ENCODE results near the gene CFAP221.

The CFAP221 gene

GRCh38 chr2:119691189-119691588 lies 146.9 kb downstream of the CFAP221 start:
- no peak for DNase-seq (ENCODE audit: low read depth)
- TF ChIP-seq CTCF (conservative IDR thresholded peaks at IDR 0.05; ENCODE audit: low read depth, low read length), result no peak
- no peak overlapping the region for H3K4me3 ChIP-seq (ENCODE audit: low read length)

- no peak overlapping the region for H3K4me3 ChIP-seq (ENCODE audit: low read length)
- TF ChIP-seq CTCF (conservative IDR thresholded peaks at IDR 0.05; ENCODE audit: low read depth, low read length), result no peak
- no peak for DNase-seq (ENCODE audit: low read depth)
Observed at GRCh38 chr2:119691651-119692245, 147.5 kb downstream of the CFAP221 start.

- H3K4me3 ChIP-seq (ENCODE audit: low read length), result no peak overlapping the region
- DNase-seq (ENCODE audit: low read depth), result no peak
- no peak for TF ChIP-seq CTCF (conservative IDR thresholded peaks at IDR 0.05; ENCODE audit: low read depth, low read length)
Observed at GRCh38 chr2:119692310-119692709, 148.1 kb downstream of the CFAP221 start.

GRCh38 chr2:119692954-119693353 lies 148.7 kb downstream of the CFAP221 start:
- no peak for DNase-seq (ENCODE audit: low read depth)
- H3K4me3 ChIP-seq (ENCODE audit: low read length), result no peak overlapping the region
- TF ChIP-seq CTCF (conservative IDR thresholded peaks at IDR 0.05; ENCODE audit: low read depth, low read length), result no peak

GRCh38 chr2:119693567-119693966 lies 149.3 kb downstream of the CFAP221 start:
- no peak overlapping the region for H3K4me3 ChIP-seq (ENCODE audit: low read length)
- DNase-seq (ENCODE audit: low read depth), result no peak
- no peak for TF ChIP-seq CTCF (conservative IDR thresholded peaks at IDR 0.05; ENCODE audit: low read depth, low read length)

- no peak for TF ChIP-seq CTCF (conservative IDR thresholded peaks at IDR 0.05; ENCODE audit: low read depth, low read length)
- H3K4me3 ChIP-seq (ENCODE audit: low read length), result no peak overlapping the region
- no peak for DNase-seq (ENCODE audit: low read depth)
Observed at GRCh38 chr2:119693967-119694366, 149.7 kb downstream of the CFAP221 start.

- no peak for TF ChIP-seq CTCF (conservative IDR thresholded peaks at IDR 0.05; ENCODE audit: low read depth, low read length)
- DNase-seq (ENCODE audit: low read depth), result no peak
- H3K4me3 ChIP-seq (ENCODE audit: low read length), result peak overlapping the region; percentile 38
Observed at GRCh38 chr2:119694470-119694844, 150.2 kb downstream of the CFAP221 start.
